Fibroblast of peridontal ligament (primary cell): ENCODE data around the gene STOML2.
"Not testable (repeated sequence)": the region's sequence is repeated elsewhere in the genome, so short reads cannot be mapped to it uniquely, and the experiment has no call there.

Experiments used
- DNase-seq: peaks from one replicate; pipeline ENCODE4 v3.0.0-alpha.2; 2010; ENCODE audit errors: extremely low read depth

The STOML2 gene

GRCh38 chr9:35102769-35103659, at the start of gene STOML2:
STOML2 (minus strand) TSS chr9:35103131; CDS start chr9:35103094, 37 bp downstream.
- peak; percentile 95 for DNase-seq

- DNase-seq = not testable (repeated sequence)
These were observed 45.1 kb upstream of the STOML2 start for GRCh38 chr9:35147941-35148563.

GRCh38 chr9:35142037-35142436, 39.1 kb upstream of the STOML2 start:
- no peak for DNase-seq

- no peak for DNase-seq
These were observed 37.2 kb upstream of the STOML2 start for GRCh38 chr9:35140093-35140492.

GRCh38 chr9:35136866-35137265, 33.9 kb upstream of the STOML2 start:
- DNase-seq = no peak

- peak; percentile 1 for DNase-seq
These were observed 33.1 kb upstream of the STOML2 start for GRCh38 chr9:35135988-35136387.

GRCh38 chr9:35134920-35135319, 32.0 kb upstream of the STOML2 start:
- DNase-seq = no peak

- DNase-seq = peak; percentile 98
These were observed 14.1 kb upstream of the STOML2 start for GRCh38 chr9:35116898-35117551.

GRCh38 chr9:35116539-35116897, 13.6 kb upstream of the STOML2 start:
- DNase-seq = no peak

GRCh38 chr9:35115680-35116538, 13.0 kb upstream of the STOML2 start, which contains the start of gene ATOSB:
ATOSB (minus strand) TSS chr9:35115862; CDS start chr9:35108274, 7,588 bp downstream.
- peak; percentile 94 for DNase-seq

GRCh38 chr9:35114840-35115628, 12.1 kb upstream of the STOML2 start:
- peak; percentile 32 for DNase-seq

GRCh38 chr9:35114113-35114839, 11.3 kb upstream of the STOML2 start:
- peak; percentile 96 for DNase-seq

- DNase-seq = peak; percentile 86
These were observed 9.5 kb upstream of the STOML2 start for GRCh38 chr9:35112257-35113020.

GRCh38 chr9:35111001-35111933, 8.3 kb upstream of the STOML2 start:
- DNase-seq = peak; percentile 98

- peak; percentile 27 for DNase-seq
These were observed 7.4 kb upstream of the STOML2 start for GRCh38 chr9:35110327-35110761.

- DNase-seq = no peak
These were observed 6.1 kb upstream of the STOML2 start for GRCh38 chr9:35108946-35109575.

- DNase-seq = no peak
These were observed 5.5 kb upstream of the STOML2 start for GRCh38 chr9:35108461-35108860.
